ENCODE data around the gene LRRC17.

DNA sequence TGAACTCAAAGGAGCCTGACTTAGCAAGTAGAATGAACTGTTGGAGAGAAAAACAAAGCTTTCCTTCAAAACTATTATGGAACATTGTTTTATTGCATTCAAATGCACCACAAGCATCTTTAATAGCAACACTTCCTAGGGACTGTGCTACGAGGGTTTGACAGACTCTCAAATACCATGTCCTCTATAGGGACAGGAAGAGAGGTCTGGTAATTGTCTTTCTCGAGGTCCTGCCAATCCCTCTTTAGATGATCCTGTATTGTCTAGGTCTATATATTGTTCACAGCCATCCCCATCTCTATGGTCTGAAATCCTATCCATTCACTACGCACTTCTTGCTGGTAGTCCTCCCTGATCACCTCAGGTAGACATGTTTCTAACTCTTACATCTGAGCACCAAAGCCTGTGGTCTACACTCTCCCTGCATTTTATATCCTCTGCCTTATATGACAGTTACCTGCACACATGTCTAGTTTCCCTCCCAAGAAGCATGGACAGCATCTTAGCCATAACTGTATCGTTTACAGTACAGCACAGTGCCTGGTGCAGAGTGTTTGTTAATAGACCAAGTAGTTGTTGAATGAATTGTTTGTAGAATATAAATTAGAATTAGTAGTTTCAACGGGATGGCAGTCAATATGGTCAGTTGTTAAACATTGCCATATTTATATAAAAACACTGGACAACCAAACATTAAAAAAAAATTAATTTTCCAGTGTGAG, 21.7 kb upstream of the LRRC17 start:
- TF ChIP-seq CTCF (IDR thresholded peaks at IDR 0.05), result no peak
- no peak for TF ChIP-seq POLR2A (IDR thresholded peaks at IDR 0.05; ENCODE audit: low read depth)

Data from esophagus muscularis mucosa (tissue), 3 donors.